NK-92 (cell line): ENCODE results near the gene MTHFD1L.
"Not testable (repeated sequence)": the region's sequence is repeated elsewhere in the genome, so short reads cannot be mapped to it uniquely, and the experiment has no call there.

Experiments used
- DNase-seq: peaks from one replicate; lab custom pipeline; 2025; ENCODE audit not compliant: unreplicated experiment; lab: John Stamatoyannopoulos, UW

Gene MTHFD1L

DNA sequence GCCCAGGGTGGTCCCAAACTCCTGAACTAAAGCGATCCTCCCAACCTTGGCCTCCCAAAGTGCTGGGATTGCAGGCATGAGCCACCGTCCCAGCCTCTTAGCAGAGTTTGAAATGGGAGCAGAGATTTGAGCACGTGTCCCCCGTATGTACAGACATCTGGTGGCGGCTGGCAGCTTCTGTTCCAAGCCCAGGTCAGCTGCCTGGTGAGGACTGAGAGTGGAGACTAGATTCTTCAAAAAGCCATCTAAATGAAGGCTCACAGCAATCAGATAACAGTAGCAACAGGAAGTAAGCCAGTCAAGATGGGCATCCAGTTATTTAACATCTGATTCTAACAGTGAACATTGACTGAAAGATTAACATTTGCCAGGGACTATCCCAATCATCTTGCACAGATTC is 246.2 kb downstream of the MTHFD1L start:
- no peak for DNase-seq

DNA sequence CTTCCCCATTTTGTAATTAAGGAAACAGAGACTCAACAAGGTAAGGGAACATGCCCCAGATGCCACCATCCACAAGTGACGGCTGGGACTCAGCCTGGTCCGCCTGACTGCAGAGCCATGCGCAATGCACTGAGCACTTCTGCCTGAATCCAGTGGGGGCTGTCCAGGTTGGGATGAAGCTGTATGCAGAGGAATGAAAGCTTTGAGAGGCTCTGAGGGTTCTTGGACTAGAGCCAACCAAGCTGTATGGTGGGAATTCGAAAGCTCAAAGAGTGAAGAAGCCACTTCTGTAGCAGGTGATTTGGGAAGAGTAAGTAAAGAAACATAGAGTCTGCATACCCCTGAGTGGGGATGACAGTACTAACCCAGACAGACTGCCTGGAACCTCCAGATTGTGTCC is 246.6 kb downstream of the MTHFD1L start:
- no peak for DNase-seq

DNA sequence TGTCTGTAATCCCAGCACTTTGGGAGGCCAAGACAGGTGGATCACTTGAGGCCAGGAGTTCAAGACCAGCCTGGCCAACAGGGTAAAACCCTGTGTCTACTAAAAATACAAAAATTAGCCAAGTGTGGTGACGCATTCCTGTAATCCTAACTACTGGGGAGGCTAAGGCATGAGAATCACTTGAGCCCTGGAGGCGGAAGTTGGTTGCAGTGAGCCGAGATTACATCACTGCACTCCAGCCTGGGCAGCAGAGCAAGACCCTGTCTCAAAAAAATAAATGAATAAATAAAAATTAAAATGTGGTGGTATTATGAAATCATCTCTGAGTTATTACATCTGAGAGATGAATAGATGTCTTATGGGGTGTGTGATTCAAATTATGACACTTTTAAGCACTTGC is 247.4 kb downstream of the MTHFD1L start:
- not testable (repeated sequence) for DNase-seq

DNA sequence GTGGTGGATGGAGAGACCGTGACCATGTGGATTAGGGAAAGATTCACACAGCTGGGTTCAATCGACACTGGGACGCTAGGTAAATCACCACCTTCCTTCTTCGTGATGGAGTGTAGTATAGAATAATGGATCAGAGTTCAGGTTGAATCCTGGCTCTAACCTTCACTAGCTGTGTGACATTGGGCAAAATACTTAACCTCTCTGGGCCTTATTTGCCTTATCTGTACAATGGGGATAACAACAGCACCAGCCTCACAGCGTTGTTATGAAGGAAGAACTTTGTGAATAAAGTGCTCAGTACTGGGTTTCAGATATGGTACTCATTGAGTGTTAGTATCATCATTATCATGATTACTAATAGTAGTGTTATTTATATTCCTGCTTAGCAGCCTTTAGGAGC is 248.1 kb downstream of the MTHFD1L start:
- DNase-seq, result no peak

DNA sequence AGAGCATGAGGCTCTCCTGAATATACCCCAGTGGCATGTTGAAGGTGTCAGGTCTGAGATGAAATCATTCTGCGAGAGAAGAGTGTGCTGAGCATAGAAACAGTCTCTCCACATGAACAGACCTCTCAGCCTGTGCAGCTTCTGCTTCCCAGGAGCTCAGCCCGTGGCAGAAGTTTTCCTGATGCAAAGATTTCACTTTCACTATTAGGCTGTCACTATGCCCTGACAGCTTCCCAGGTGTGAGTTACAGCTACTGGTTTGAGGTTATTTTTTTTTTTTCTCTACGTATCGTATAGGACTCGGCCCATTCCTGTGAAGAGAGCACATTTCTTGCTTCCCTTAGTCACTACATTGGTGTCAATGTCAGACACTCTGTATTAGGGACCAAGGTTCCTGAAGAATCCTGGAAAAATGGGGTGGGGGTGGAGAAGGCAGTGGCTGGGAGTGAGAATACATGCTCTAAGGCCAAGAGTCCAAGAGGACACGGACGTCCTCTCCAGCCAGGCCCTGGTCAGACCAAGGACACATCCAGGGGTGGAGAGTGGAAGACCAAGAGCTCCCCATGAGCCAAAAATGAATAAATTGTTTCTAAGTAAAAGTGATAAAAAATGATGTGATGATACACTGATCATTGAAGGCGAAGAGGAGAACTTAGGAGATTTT is 253.1 kb downstream of the MTHFD1L start:
- no peak for DNase-seq

DNA sequence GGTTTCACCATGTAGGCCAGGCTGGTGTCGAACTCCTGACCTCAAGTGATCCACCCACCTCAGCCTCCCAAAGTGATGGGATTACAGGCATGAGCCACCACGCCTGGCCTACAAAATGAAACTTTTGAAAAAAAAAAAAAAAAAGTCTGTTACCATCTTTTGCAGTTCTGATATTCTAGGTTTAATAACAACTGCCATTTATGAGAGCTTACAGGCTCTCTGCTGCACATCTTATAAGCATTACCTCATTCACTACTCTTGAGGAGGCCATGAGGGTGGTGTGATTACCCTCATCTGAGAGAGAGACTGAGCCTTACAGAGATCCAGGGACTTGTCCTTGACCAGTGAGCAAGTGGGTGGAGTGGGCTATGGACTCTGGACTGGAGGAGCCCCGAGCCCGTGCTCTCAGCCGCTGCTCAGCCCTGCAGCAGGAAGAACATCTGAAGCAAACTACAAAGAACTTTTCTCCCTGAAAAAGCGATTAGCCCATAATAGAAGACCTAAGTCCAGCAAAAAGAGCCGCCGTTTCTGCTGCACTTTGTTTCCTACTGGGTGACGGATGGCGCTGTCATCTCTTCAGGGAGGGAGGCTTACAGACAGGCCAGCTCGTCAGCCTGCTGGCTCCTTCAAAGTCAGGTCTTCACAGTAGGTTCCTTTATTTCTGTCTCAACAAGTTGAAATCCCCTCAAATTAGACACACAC is 254.5 kb downstream of the MTHFD1L start:
- no peak for DNase-seq

DNA sequence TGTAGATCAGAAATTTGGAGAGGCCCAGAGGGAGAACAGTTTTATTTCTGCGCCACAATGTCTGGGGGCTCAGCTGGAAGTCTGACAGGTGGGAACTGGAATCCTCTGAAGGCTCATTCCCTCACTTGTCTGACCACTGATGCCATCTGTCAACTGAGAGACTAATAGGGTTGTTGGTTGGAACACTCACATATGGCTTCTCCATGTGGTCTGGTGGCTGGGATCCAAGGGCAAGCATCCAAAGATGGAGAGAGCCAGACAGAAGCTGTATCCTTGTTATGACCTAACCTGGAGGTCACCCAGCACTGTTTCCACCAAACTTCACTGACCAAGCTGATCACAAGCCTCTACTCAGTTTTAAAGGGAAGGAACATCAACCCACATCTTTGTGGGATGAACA is 256.4 kb downstream of the MTHFD1L start:
- DNase-seq, result no peak

DNA sequence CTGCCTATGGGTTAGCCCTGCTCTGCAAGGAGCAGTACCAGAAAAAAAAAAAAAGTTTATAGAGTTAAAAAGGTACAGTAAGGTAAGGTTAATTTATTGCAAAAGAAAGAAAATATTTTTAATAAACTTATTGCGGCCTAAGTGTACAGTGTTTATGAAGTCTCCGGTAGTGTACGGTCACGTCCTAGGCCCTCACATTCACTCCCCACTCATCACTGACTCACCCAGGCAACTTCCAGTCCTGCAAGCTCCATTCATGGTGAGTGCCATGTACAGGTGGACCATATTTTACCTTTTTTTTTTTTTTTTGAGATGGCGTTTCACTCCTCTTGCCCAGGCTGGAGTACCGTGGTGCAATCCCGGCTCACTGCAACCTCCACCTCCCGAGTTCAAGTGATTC is 258.1 kb downstream of the MTHFD1L start:
- DNase-seq, result not testable (repeated sequence)

DNA sequence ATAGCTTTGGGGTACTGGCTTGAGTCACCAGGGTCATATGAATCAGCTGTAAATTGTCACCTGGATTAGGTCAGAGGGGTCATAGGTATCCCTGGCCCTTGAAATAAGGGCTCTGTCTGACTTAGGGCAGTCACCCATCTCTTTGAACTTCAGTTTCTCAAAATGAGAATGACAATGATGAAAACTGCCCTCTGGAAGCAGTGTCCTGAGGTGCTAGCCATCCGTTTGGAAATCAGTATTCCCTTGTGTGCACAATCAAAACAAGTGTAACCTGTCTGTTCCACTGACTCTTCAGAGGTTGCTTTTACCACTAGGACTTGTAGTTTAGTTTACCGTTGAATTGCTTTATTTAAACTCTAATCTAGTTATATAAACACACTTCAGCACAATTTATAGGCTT is 259.7 kb downstream of the MTHFD1L start:
- DNase-seq, result not testable (repeated sequence)

DNA sequence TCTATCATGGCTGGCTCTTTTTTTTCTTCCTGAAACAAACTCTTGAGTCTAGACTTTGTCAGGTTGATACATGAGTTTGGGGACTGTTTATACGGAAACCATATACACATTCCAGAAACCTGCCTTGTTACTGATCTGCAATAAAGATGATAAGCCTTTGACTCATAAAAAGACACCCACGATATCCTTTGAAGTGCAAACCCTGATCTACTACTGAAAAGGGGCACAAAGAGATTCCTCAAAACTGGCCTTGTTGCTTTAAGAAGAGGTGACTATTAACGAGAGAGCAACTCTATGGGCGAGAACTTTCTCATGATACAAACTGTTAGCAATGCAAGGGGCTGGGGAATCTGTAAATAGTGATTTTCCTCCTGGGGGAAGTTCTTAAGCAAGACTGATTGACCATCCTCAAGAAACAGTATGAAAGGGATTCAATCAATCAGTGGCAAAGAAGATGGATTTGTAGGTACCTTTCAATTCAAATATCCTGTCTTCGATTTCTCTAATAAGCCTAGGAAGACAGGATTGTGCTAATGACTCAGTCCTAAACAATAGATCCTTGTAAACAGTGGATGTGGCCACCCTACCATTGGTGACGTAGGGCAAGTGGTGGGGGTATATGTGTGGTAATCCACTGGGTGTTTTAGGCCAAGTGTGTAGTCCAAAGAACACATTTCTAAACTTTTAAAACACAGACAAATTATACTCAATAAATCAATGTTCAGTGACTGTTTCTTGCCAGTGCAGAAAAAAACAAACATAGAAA is 260.3 kb downstream of the MTHFD1L start:
- DNase-seq, result not testable (repeated sequence)

DNA sequence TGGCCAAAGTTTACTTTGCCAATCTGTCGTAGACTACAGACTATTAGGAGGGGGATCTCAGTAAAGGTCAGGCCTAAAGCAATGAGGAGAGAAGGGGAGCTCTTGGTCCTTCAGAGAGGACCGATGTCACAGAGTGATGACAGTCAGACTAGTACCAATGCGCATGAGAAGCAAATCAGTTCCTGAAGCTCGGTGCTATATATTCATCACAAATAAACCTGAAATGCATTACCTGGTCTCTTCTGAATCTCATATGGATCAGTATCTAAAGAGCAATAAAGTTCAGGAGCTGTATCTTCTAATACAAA is 260.9 kb downstream of the MTHFD1L start:
- not testable (repeated sequence) for DNase-seq

DNA sequence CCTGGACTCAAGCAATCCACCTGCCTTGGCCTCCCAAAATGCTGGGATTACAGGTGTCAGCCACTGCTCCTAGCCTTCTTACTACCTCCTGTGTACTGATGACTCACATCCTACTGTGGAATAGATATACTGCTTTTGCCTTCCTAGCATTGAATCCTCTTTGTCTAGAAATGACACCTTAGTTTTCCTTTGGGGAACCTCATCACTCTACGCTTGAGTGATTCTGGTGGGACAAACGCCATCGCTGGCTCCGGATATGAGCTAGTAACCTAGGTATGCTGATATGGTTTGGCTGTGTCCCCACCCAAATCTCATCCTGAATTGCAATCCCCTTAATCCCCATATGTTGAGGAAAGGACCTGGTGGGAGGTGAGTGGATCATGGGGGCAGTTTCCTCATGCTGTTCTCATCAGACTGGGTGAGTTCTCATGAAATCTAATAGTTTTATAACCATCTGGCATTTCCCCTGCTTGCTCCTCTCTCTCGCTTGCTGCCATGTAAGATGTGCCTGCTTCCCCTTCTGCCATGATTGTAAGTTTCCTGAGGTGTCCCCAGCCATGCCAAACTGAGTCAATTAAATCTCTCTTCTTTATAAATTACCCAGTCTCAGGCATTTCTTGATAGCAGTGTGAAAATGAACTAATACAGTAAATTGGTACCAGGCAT is 261.8 kb downstream of the MTHFD1L start:
- not testable (repeated sequence) for DNase-seq

DNA sequence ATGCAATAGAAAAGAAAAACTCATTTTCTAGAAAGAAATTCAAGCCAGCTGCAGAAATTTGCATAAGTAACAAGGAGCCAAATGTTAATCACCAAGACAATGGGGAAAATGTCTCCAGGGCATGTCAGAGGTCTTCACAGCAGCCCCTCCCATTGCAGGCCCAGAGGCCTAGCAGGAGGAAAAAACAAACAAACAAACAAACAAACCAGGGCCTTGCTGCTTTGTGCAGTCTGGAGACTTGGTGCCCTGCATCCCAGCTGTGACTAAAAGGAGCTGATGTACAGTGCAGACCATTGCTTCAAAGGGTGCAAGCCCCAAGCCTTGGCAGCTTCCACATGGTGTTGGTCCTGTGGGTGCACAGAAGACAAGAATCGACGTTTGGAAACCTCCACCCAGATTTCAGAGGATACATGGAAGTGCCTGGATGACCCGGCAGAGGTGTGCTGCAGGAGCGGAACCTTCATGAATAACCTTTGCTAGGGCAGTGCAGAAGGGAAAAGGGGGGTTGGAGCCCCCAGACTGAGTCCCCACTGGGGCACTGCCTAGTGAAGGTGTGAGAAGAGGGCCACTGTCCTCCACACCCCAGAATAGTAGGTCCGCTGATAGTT is 263.4 kb downstream of the MTHFD1L start:
- DNase-seq, result no peak

DNA sequence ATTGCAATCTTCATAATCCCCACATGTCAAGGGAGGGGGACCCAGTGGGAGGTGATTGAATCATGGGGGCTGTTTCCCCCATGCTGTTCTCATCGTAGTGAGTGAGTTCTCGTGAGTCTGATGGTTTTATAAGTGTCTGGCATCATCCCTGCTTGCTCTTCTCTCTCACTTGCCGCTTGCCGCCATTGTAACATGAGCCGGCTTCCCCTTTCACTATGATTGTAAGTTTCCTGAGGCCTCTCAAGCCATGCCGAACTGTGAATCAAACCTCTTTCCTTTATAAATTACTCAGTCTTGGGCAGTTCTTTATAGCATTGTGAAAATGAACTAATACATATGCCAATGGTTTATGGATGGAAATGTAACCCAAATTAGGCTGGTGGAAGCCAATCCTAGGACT is 264.8 kb downstream of the MTHFD1L start:
- no peak for DNase-seq

DNA sequence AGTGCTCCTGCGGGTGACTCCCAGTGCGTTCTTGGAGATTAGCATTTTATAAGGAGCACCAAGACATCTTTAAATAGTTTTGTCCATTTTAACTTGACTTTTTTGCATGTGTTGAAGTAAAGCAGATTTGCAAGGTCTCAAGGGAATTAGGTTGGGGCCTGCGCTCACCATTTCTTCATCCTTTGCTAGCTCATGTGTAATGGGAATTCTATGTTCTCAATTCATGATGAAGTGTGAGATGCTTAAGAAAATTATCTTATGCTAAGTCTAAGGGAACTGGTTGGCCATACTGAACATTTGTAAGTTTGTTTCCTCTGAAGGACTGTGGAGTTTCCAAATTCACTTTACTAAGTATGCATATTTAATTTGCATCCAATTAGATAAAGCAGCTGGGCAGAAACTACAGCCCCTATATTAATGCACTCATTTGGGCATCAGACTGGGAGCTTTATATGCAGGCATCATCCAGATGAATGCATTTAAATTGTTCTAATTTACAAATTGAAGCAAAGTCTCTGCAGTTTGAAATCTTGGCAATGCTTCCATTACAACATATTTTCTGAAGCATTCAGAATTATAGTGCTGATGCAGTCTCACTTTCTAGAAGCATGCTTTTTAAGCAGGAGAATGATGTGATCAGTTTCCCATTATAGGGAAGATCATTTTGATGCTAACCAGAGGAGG is 266.0 kb downstream of the MTHFD1L start:
- DNase-seq, result no peak

DNA sequence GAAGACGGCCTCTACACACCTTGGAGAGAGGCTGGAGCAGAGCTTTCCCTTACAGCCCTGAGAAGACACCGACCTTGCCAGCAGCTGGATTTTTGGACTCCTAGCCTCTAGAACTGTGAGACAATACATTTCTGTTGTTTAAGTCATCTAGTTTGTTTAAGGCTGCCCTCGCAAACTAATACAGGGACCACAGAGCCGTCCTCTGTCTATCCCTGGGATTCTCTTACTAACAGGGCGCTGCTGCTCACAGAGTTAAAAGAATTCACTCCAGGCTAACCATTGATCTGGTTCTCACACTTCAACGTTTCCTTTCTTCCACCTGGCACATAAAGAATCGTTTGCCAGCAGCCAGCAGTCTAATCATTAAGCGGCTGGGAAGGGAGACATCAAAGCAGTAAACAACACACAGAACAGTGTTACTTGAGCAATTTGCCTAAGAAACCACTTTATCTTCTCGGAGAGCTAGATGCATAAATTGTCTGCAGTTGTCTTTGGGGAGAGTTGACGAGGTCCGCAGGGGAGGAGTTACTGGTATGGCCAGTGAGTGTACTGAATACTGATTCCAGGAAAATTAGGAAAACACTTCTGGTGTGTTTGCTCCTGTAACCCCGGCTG is 270.7 kb downstream of the MTHFD1L start:
- no peak for DNase-seq

DNA sequence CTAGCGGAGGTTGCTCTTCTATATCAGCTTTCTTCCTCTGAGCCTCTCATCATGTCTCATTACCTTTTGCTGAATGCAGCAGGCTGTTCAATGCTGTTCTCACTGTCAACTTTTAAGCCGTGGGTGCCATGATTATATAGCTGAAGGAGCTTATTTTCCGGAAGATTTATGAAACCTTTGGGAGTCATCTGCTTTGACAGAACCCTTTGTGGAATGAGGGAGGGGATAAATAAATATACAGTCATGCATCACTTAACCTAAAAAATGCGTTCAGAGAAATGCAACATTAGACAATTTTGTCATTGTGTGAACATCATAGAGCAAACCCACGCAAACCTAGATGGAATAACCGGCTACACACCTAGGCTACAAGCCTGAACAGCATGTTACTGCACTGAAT is 272.0 kb downstream of the MTHFD1L start:
- DNase-seq, result no peak

DNA sequence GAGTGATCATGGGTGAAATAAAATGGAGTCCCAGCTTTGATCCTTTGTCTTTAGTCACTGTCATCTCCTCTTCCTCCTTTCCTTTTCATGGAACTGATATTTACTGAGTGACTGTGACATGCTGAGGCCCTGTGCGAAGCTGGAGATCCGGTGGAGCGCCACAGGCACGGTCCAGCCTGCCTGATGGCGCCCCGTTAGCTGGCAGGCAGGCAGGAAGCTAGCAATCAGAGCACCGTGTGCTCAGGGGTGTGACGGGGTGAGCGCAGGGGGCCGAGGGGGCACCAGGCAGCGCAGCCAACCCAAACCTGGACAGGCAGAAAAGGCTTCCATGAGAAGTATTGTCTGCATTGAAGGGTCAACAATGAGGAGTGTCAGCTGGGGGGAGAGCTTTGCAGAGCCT is 274.0 kb downstream of the MTHFD1L start:
- DNase-seq, result no peak

DNA sequence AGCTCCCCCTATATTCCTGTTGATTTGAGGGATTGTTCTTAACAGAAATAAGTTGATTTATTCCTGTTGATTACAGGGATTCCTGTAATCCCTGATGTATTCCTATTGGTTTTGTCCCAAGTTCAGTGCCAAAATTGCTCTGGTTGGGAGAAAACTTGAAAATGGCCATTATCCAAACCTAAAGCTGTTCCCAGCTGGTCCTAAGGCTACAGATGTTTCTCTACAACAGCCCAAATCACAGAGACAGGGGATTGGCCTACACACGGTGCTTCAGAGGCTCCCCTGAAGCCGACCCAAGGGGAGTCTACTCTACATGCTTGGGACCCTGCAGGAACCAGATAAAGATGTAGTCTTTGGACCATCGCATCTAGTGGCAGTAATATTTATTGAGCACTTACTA is 275.3 kb downstream of the MTHFD1L start:
- DNase-seq, result no peak

DNA sequence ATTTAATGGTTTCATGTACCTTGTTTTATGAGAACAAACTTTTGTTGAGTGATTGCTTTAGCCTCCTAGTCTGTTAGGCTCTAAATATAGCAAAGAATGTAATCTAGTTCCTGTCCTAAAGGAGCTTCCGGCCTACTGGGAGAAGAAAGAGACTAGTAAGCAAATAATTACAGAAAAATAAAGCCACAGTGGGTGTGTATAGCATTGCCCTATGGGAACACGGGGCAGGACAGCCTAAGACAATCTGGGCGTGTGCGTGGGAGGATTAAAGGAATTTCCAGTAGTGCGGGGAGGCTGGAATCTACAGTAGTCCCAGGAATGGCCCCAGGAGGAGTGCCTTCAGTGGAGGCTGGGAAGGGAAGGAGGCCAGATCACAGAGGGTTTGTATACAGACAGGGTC is 276.2 kb downstream of the MTHFD1L start:
- no peak for DNase-seq
